ENCODE measurements around the gene KIF18B. TPM values are rescaled to one million over a fixed set of nuclear protein-coding genes. Genes with fewer than 3 reads are reported as not detected.

KIF18B gene
- total and polyA plus RNA-seq, 12 donors = 0.20 to 1.6 (median 0.72) TPM; not detected in 1

- Histone ChIP-seq H3K9me3 (replicated peaks in 1 of 3) (no peaks in the 10 kb centered on the region), H3K27ac (no peak overlapping the region), H3K4me1 (replicated peaks in 1 of 2) (peaks cover 25 to 32% of the 10 kb centered on the region in 2 donors), H3K4me3 (no peak overlapping the region), H3K36me3 (replicated peaks in 1 of 2) (peaks cover 0 to 64% of the 10 kb centered on the region in 2 donors), H3K27me3 (no peaks in the 10 kb centered on the region)
- intact Hi-C loops (cut with DNase I) = no loop called here
- TF ChIP-seq CTCF (IDR thresholded peaks at IDR 0.05) = no peak
- TF ChIP-seq POLR2A (IDR thresholded peaks at IDR 0.05) = no peak
- no peak for DNase-seq
- WGBS, 4 donors = 91 to 100% (median 95%) methylated on average over 1 of the region's 1 CpG
Observed at GRCh38 chr17:44887016-44887415, 60.6 kb downstream of the KIF18B start.

GRCh38 chr17:44884941-44885340 is 62.6 kb downstream of the KIF18B start:
- no peak for DNase-seq
- 49 to 65% (median 56%) methylated on average over 2 of the region's 2 CpGs for WGBS, 4 donors
- intact Hi-C loops (cut with DNase I) = no loop called here
- H3K4me3 ChIP-seq = no peak overlapping the region
- no peaks in the 10 kb centered on the region for H3K9me3 ChIP-seq (replicated peaks in 1 of 3)
- peaks cover 0 to 72% of the 10 kb centered on the region in 2 donors for H3K36me3 ChIP-seq (replicated peaks in 1 of 2)
- peak overlapping the region in 1 of 5 donors; percentile 2 for H3K27ac ChIP-seq
- H3K4me1 ChIP-seq (replicated peaks in 1 of 2) = peaks cover 25 to 39% of the 10 kb centered on the region in 2 donors
- no peaks in the 10 kb centered on the region for H3K27me3 ChIP-seq
- TF ChIP-seq CTCF (IDR thresholded peaks at IDR 0.05) (no peak), POLR2A (IDR thresholded peaks at IDR 0.05) (no peak)

GRCh38 chr17:44881145-44881544 is 66.4 kb downstream of the KIF18B start:
- WGBS, 4 donors = 86 to 94% (median 91%) methylated on average over 4 of the region's 4 CpGs
- intact Hi-C loops (cut with DNase I) = no loop called here
- no peak overlapping the region for H3K4me3 ChIP-seq
- TF ChIP-seq CTCF (IDR thresholded peaks at IDR 0.05) = no peak
- no peak for TF ChIP-seq POLR2A (IDR thresholded peaks at IDR 0.05)
- H3K4me1 ChIP-seq (replicated peaks in 1 of 2) = peaks cover 10 to 20% of the 10 kb centered on the region in 2 donors
- DNase-seq = no peak
- no peaks in the 10 kb centered on the region for H3K9me3 ChIP-seq (replicated peaks in 1 of 3)
- H3K27ac ChIP-seq = no peak overlapping the region
- H3K36me3 ChIP-seq (replicated peaks in 1 of 2) = peaks cover 0 to 93% of the 10 kb centered on the region in 2 donors
- H3K27me3 ChIP-seq = no peaks in the 10 kb centered on the region

- TF ChIP-seq POLR2A (IDR thresholded peaks at IDR 0.05) = no peak
- TF ChIP-seq CTCF (IDR thresholded peaks at IDR 0.05) = no peak
- Histone ChIP-seq H3K27me3 (no peaks in the 10 kb centered on the region), H3K9me3 (replicated peaks in 1 of 3) (no peaks in the 10 kb centered on the region), H3K27ac (peak overlapping the region in 2 of 5 donors; percentile 3 to 42), H3K36me3 (replicated peaks in 1 of 2) (peaks cover 0 to 93% of the 10 kb centered on the region in 2 donors), H3K4me3 (no peak overlapping the region), H3K4me1 (replicated peaks in 1 of 2) (peaks cover 6 to 18% of the 10 kb centered on the region in 2 donors)
- intact Hi-C loops (cut with DNase I) = no loop called here
- peak in 4 of 7 donors; percentile 31 to 52 (median 37) for DNase-seq
- WGBS, 4 donors = 42 to 63% (median 52%) methylated on average over 2 of the region's 2 CpGs
Observed at GRCh38 chr17:44880062-44880461, 67.5 kb downstream of the KIF18B start.
